Measurements from ENCODE around the gene ZNF554. TPM values are rescaled to one million over a fixed set of nuclear protein-coding genes. Genes with fewer than 3 reads are reported as not detected.

The ZNF554 gene
- total and polyA plus RNA-seq, 10 donors: 1.4 to 7.1 (median 4.0) TPM

DNA sequence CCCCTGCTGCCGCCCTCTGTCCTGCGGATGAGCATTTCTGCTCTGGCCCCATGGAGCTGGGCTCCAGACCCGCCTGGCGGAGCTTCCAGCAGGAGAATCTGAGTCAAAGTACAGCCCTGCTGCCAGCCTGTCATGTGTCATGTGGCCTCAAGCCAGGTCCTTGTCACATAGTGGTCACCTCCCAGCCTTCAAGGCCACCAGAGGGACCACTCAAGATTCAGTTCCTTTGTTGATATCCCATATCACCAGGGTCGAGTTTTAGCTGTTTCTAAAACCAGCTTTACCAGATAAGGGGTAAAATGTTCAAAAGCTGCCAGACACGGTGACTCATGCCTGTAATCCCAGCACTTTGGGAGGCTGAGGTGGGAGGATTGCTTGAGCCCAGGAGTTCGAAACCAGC, 20.9 kb upstream of the ZNF554 start:
- peak overlapping the region in 4 of 8 donors; percentile 15 to 56 (median 37) for H3K27ac ChIP-seq
- WGBS, 5 donors: 73 to 84% (median 79%) methylated on average over 6 to 7 of the region's 7 CpGs
- H3K36me3 ChIP-seq: peaks cover 0 to 98% (median 50%) of the 10 kb centered on the region in 6 donors
- no peak for DNase-seq
- H3K4me3 ChIP-seq: no peak overlapping the region
- no peaks in the 10 kb centered on the region for H3K4me1 ChIP-seq
- no peaks in the 10 kb centered on the region for H3K27me3 ChIP-seq (replicated peaks in 1 of 7)
- intact Hi-C loops (cut with DNase I; ENCODE audit: low total_unique reads): no loop called here
- no peaks in the 10 kb centered on the region for H3K9me3 ChIP-seq
- TF ChIP-seq, protein P1, sequence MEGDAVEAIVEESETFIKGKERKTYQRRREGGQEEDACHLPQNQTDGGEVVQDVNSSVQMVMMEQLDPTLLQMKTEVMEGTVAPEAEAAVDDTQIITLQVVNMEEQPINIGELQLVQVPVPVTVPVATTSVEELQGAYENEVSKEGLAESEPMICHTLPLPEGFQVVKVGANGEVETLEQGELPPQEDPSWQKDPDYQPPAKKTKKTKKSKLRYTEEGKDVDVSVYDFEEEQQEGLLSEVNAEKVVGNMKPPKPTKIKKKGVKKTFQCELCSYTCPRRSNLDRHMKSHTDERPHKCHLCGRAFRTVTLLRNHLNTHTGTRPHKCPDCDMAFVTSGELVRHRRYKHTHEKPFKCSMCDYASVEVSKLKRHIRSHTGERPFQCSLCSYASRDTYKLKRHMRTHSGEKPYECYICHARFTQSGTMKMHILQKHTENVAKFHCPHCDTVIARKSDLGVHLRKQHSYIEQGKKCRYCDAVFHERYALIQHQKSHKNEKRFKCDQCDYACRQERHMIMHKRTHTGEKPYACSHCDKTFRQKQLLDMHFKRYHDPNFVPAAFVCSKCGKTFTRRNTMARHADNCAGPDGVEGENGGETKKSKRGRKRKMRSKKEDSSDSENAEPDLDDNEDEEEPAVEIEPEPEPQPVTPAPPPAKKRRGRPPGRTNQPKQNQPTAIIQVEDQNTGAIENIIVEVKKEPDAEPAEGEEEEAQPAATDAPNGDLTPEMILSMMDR (IDR thresholded peaks at IDR 0.05 in 8 of 11, conservative IDR thresholded peaks at IDR 0.05 in 3 of 11): no peak
- peak in 1 of 3 donors; percentile 50 for TF ChIP-seq POLR2AphosphoS5 (IDR thresholded peaks at IDR 0.05)

DNA sequence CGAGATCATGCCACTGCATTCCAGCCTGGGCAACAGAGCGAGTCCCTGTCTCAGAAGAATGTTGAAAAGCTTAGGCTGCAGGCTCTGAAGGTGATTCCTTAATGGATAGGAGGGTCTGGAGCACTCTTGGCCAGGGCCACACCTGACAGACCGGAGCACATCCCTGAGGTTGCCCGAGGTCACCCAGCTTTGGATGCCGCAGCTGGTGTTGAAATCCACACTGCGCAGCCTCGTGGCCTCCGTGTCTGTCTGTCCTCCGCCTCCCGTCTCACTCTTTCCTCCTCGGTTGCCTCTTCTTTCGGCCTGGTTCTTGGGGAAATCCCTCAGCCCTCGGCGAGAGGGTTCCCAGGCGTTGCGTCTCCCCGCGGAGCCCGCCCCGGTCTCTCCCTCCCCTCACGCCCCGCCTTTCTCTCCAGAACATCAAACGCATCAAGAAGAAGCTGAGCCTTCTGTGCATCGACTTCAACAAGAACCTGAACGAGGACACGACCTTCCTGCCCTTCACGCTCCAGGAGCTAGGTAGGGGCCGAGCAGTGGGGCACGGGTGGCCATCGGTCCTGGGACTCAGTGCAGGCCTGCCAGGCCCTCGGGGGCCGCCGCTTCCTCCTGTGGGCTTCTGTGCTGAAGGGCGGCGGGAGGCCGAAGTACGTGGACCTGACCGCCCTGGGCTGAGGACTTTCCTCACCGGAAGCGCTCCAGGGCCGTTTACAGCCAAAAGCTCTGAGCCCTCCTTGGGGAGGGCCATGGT, 20.2 kb upstream of the ZNF554 start:
- H3K27me3 ChIP-seq (replicated peaks in 1 of 7): no peaks in the 10 kb centered on the region
- intact Hi-C loops (cut with DNase I; ENCODE audit: low total_unique reads): no loop called here
- peaks cover 0 to 98% (median 50%) of the 10 kb centered on the region in 6 donors for H3K36me3 ChIP-seq
- TF ChIP-seq, protein P1 (IDR thresholded peaks at IDR 0.05 in 8 of 11, conservative IDR thresholded peaks at IDR 0.05 in 3 of 11): no peak
- H3K4me1 ChIP-seq: no peaks in the 10 kb centered on the region
- peak overlapping the region in 3 of 8 donors; percentile 15 to 43 (median 24) for H3K27ac ChIP-seq
- DNase-seq: no peak
- H3K4me3 ChIP-seq: no peak overlapping the region
- WGBS, 5 donors: 90 to 95% (median 94%) methylated on average over 29 to 41 of the region's 41 CpGs
- no peaks in the 10 kb centered on the region for H3K9me3 ChIP-seq

- intact Hi-C loops (cut with DNase I; ENCODE audit: low total_unique reads): no loop called here
- H3K27me3 ChIP-seq (replicated peaks in 1 of 7): no peaks in the 10 kb centered on the region
- no peak overlapping the region for H3K27ac ChIP-seq
- peak in 1 of 3 donors; percentile 12 for TF ChIP-seq POLR2AphosphoS5 (IDR thresholded peaks at IDR 0.05)
- TF ChIP-seq POLR2A (IDR thresholded peaks at IDR 0.05): no peak
- TF ChIP-seq, protein P1 (IDR thresholded peaks at IDR 0.05 in 8 of 11, conservative IDR thresholded peaks at IDR 0.05 in 3 of 11): no peak
- no peaks in the 10 kb centered on the region for H3K9me3 ChIP-seq
- 92 to 95% (median 94%) methylated on average over 18 to 22 of the region's 22 CpGs for WGBS, 5 donors
- H3K4me3 ChIP-seq: no peak overlapping the region
- peaks cover 0 to 98% (median 48%) of the 10 kb centered on the region in 6 donors for H3K36me3 ChIP-seq
- no peaks in the 10 kb centered on the region for H3K4me1 ChIP-seq
- no peak for DNase-seq
These were observed 19.2 kb upstream of the ZNF554 start for GRCh38 chr19:2800506-2800905.

DNA sequence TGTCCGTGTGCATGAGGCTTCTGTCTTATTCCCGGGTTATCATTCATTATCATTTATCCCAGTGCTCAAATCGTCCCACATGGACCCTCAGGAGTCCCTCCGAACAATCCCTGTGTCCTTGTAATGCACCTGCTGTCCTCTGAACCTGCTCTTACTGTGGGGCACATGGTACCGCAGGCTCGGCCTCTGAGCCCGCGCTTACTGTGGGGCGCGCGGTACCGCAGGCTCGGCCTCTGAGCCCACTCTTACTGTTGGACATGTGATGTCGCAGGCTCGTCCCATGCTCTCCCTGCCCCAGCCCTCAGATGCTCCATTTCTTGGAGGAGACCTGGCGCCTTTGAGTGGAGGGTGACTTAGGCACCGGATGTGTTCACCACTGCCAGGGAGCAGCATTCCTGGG, 16.8 kb upstream of the ZNF554 start:
- Histone ChIP-seq H3K4me3 (no peak overlapping the region), H3K4me1 (no peaks in the 10 kb centered on the region), H3K36me3 (peaks cover 0 to 98% (median 56%) of the 10 kb centered on the region in 6 donors), H3K9me3 (no peaks in the 10 kb centered on the region), H3K27me3 (replicated peaks in 1 of 7) (no peaks in the 10 kb centered on the region), H3K27ac (no peak overlapping the region)
- TF ChIP-seq, protein P1 (IDR thresholded peaks at IDR 0.05 in 8 of 11, conservative IDR thresholded peaks at IDR 0.05 in 3 of 11): no peak
- no peak for TF ChIP-seq POLR2A (IDR thresholded peaks at IDR 0.05)
- TF ChIP-seq POLR2AphosphoS5 (IDR thresholded peaks at IDR 0.05): no peak
- DNase-seq: no peak
- WGBS, 5 donors: 96 to 97% (median 96%) methylated on average over 16 to 17 of the region's 17 CpGs
- intact Hi-C loops (cut with DNase I; ENCODE audit: low total_unique reads): no loop called here
